ENCODE results near the gene SPOCK1. TPM values are rescaled to one million over a fixed set of nuclear protein-coding genes. Genes with fewer than 3 reads are reported as not detected.

The SPOCK1 gene
- total RNA-seq, 4 donors from 2014 or later, result 46.5 to 52.7 (median 51.4) TPM

DNA sequence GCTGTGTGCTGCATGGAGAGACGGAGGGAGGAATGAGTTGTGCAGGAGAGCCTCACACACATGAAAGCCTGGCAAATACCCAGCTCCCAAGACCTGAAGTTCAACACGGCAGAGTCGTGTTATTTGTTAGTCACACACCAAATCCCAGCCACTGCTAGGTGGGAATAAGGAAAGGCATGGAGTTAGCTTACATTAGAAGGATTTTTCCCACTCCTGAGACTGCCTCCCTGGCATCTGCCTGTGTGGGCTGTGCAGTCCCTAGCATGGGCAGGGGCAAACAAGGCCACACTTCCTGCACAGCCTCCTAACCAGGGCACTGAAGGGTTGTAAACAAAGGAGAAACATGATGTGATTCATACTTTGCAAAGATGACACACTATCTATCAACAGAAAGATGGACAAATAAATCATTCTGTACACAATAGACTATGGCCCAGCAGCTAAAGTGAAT lies 306.8 kb downstream of the SPOCK1 start:
- no peak overlapping the region for H3K4me3 ChIP-seq
- ATAC-seq, result no peak
- H3K36me3 ChIP-seq, result no peaks in the 10 kb centered on the region
- H3K4me1 ChIP-seq, result no peaks in the 10 kb centered on the region
- no peak overlapping the region for H3K27ac ChIP-seq
- no peaks in the 10 kb centered on the region for H3K27me3 ChIP-seq
- H3K9me3 ChIP-seq, result no peaks in the 10 kb centered on the region
- 10 to 25% methylated on average over 2 of the region's 3 CpGs for WGBS, 2 donors (ENCODE audit: low coverage in 1 of 2)
- no peak for TF ChIP-seq EP300 (IDR thresholded peaks at IDR 0.05)
- TF ChIP-seq POLR2AphosphoS5 (IDR thresholded peaks at IDR 0.05), result no peak
- TF ChIP-seq, protein P1, sequence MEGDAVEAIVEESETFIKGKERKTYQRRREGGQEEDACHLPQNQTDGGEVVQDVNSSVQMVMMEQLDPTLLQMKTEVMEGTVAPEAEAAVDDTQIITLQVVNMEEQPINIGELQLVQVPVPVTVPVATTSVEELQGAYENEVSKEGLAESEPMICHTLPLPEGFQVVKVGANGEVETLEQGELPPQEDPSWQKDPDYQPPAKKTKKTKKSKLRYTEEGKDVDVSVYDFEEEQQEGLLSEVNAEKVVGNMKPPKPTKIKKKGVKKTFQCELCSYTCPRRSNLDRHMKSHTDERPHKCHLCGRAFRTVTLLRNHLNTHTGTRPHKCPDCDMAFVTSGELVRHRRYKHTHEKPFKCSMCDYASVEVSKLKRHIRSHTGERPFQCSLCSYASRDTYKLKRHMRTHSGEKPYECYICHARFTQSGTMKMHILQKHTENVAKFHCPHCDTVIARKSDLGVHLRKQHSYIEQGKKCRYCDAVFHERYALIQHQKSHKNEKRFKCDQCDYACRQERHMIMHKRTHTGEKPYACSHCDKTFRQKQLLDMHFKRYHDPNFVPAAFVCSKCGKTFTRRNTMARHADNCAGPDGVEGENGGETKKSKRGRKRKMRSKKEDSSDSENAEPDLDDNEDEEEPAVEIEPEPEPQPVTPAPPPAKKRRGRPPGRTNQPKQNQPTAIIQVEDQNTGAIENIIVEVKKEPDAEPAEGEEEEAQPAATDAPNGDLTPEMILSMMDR (IDR thresholded peaks at IDR 0.05), result no peak
- TF ChIP-seq POLR2A (IDR thresholded peaks at IDR 0.05), result no peak

- 41 to 50% methylated on average over 2 of the region's 2 CpGs for WGBS, 2 donors (ENCODE audit: low coverage in 1 of 2)
- Histone ChIP-seq H3K9me3 (no peaks in the 10 kb centered on the region), H3K36me3 (no peaks in the 10 kb centered on the region), H3K4me1 (no peaks in the 10 kb centered on the region), H3K27me3 (no peaks in the 10 kb centered on the region), H3K4me3 (no peak overlapping the region), H3K27ac (peak overlapping the region in 2 of 4 donors; percentile 7 to 31)
- TF ChIP-seq, protein P1 (IDR thresholded peaks at IDR 0.05), result no peak
- TF ChIP-seq POLR2AphosphoS5 (IDR thresholded peaks at IDR 0.05) (no peak), POLR2A (IDR thresholded peaks at IDR 0.05) (no peak), EP300 (IDR thresholded peaks at IDR 0.05) (no peak)
- no peak for ATAC-seq
These were observed 307.9 kb downstream of the SPOCK1 start for GRCh38 chr5:137191179-137191578.

DNA sequence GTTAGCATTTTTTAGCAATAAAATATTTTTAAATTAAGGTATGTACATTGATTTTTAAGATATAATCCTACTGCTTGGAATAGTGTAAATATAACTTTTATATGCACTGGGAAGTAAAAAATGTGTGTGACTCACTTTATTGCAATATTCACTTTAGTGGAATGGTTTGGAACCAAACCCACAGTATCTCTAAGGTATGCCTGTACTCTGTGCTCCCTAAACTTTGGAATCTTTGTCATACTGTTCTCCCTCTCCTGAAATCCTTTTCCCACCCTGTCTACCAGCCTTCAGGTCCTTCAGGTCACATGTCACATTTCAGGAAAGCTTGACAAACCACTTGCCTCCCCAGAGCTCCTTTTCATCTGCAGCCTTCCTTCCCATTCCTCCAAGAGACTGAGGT lies 308.7 kb downstream of the SPOCK1 start:
- ATAC-seq, result no peak
- Histone ChIP-seq H3K9me3 (no peaks in the 10 kb centered on the region), H3K4me1 (no peaks in the 10 kb centered on the region), H3K4me3 (no peak overlapping the region), H3K27ac (peak overlapping the region in 1 of 4 donors; percentile 56), H3K27me3 (no peaks in the 10 kb centered on the region), H3K36me3 (no peaks in the 10 kb centered on the region)
- TF ChIP-seq POLR2AphosphoS5 (IDR thresholded peaks at IDR 0.05) (no peak), EP300 (IDR thresholded peaks at IDR 0.05) (no peak), POLR2A (IDR thresholded peaks at IDR 0.05) (no peak)
- TF ChIP-seq, protein P1 (IDR thresholded peaks at IDR 0.05), result no peak

- Histone ChIP-seq H3K36me3 (no peaks in the 10 kb centered on the region), H3K9me3 (no peaks in the 10 kb centered on the region), H3K4me3 (no peak overlapping the region), H3K27me3 (no peaks in the 10 kb centered on the region), H3K4me1 (no peaks in the 10 kb centered on the region), H3K27ac (no peak overlapping the region)
- TF ChIP-seq, protein P1 (IDR thresholded peaks at IDR 0.05), result no peak
- TF ChIP-seq POLR2A (IDR thresholded peaks at IDR 0.05) (no peak), EP300 (IDR thresholded peaks at IDR 0.05) (no peak), POLR2AphosphoS5 (IDR thresholded peaks at IDR 0.05) (no peak)
- WGBS, 2 donors (ENCODE audit: low coverage in 1 of 2), result 37 to 90% methylated on average over 2 of the region's 2 CpGs
- ATAC-seq, result no peak
These were observed 309.1 kb downstream of the SPOCK1 start for GRCh38 chr5:137190031-137190430.

DNA sequence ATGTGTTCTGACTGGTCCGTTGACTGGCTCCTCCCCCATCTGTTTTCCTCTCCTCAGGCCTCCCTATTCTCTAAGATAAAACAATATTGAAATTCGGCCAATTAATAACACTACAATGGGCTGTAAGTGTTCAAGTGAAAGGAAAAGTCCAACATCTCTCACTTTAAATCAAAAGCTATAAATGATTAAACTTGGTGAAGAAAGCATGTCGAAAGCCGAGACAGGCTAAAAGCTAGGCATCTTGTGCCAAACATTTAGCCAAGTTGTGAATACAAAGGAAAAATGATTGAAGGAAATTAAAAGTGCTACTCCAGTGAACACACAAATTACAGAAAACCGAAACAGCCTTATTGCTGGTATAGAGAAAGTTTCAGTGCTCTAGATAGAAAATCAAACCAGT lies 310.6 kb downstream of the SPOCK1 start:
- WGBS, 2 donors (ENCODE audit: low coverage in 1 of 2), result 66 to 77% methylated on average over 5 of the region's 5 CpGs
- H3K36me3 ChIP-seq, result no peaks in the 10 kb centered on the region
- no peaks in the 10 kb centered on the region for H3K27me3 ChIP-seq
- no peak overlapping the region for H3K27ac ChIP-seq
- H3K4me3 ChIP-seq, result no peak overlapping the region
- H3K9me3 ChIP-seq, result no peaks in the 10 kb centered on the region
- ATAC-seq, result no peak
- H3K4me1 ChIP-seq, result no peaks in the 10 kb centered on the region
- TF ChIP-seq EP300 (IDR thresholded peaks at IDR 0.05) (no peak), POLR2A (IDR thresholded peaks at IDR 0.05) (no peak), POLR2AphosphoS5 (IDR thresholded peaks at IDR 0.05) (no peak)
- TF ChIP-seq, protein P1 (IDR thresholded peaks at IDR 0.05), result no peak
